RWPE1 (cell line): ENCODE results near the gene C2CD4C.

Source experiments
- CTCF ChIA-PET: fragments of 350-600 bp; sonication (Branson Sonifier 250); formaldehyde crosslinking; extraction: SDS; loops from one replicate; lab custom pipeline; 2021; lab: Yijun Ruan, JAX
- POLR2A ChIA-PET: fragments of 400-600 bp; formaldehyde crosslinking; extraction: SDS; loops from one replicate; lab custom pipeline; 2020; ENCODE audit warnings: antibody characterized with exemption; ENCODE audit not compliant: low non-redundant PET; lab: Yijun Ruan, JAX
- DNase-seq: peaks from one replicate; pipeline ENCODE4 v3.0.0; 2012; ENCODE audit warnings: low spot score
- H3K27ac ChIP-seq: fragments of 450-650 bp; 2 replicates; pipeline ENCODE4 v1.5.1; 2017
- TF ChIP-seq, protein P1 (sequence below): fragments of 450-650 bp; conservative IDR thresholded peaks from 2 replicates; pipeline ENCODE4 v1.5.1; 2017; ENCODE audit warnings: low read depth, mild to moderate bottlenecking

The C2CD4C gene

DNA sequence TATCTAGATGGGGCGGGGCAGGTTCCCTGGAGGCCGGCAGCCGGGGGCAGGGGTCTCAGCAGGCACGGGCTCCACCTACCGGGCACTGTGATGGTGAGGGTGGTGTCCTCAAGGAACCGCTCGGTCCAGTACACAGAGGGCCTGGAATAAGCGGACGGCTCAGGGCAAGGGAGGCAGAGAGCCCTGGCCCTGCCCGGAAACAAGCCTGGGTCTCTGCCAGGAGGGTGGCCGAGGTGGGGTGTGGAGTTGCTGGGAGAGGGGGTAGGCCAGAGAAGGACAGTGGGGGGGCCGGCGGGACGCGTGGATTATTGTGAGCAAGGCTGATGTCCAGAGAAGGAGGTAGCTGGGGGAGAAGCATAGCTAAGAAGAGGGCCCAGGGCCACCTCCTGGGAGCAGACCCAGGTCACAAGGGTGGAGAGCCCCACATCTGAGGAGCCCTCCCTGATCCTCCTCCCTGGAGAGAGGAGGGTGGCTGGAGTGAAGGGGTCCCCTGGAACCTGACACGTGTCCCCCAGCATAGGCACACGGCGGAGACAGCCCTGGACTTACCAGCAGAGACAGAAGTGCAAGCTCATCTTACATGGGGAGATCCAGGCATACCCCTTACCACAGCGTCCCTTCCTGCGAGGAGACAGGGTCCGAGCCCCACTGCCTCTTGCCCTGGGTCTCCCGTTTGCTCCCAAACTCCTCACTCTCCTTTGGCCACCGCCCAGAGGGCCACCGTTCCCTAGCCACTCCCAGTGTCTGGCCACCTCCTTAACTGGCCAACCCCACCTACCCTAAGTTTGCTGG, 35.4 kb downstream of the C2CD4C start:
- H3K27ac ChIP-seq: peak overlapping the region; percentile 17; the same call in 1 of the 2 replicates
- ChIA-PET POLR2A (interaction anchor here (1.0 kb wide), 1 partner anchor 29 kb away, joined by 4 read pairs; the partner anchor contains the start of gene MIER2), CTCF (no interaction called here)
- DNase-seq: no peak
- TF ChIP-seq, protein P1, sequence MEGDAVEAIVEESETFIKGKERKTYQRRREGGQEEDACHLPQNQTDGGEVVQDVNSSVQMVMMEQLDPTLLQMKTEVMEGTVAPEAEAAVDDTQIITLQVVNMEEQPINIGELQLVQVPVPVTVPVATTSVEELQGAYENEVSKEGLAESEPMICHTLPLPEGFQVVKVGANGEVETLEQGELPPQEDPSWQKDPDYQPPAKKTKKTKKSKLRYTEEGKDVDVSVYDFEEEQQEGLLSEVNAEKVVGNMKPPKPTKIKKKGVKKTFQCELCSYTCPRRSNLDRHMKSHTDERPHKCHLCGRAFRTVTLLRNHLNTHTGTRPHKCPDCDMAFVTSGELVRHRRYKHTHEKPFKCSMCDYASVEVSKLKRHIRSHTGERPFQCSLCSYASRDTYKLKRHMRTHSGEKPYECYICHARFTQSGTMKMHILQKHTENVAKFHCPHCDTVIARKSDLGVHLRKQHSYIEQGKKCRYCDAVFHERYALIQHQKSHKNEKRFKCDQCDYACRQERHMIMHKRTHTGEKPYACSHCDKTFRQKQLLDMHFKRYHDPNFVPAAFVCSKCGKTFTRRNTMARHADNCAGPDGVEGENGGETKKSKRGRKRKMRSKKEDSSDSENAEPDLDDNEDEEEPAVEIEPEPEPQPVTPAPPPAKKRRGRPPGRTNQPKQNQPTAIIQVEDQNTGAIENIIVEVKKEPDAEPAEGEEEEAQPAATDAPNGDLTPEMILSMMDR: no peak

DNA sequence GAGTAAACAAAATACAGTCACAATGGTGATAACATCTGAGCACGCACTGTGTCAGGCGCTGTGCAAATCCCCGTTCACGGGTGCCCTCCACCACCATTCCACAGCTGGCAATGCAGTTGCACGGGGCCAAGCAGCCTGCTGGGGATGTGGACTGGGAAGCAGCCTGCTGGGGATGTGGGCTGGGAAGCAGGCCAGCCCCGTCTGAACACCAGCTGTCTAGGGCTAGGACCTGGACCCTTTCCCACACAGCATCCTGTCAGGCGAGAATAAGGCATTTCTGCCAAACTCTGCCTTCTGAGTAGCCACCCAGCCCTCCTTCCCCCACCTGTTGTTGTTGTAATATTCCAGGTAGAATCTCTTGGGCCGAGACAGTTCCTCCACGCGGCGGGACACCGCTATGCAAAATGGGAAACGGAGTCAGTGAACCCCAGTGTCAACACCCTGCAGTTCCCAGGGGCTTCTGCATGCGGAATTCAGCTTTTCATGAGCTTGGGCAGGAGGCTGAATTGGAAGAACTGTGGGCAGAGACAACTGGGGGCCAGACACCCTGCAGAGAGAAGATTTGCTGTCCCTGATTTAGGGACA, 36.5 kb downstream of the C2CD4C start:
- POLR2A ChIA-PET: no interaction called here
- TF ChIP-seq, protein P1: no peak
- no peak for DNase-seq

GRCh38 chr19:371501-372168, 37.3 kb downstream of the C2CD4C start:
- ChIA-PET POLR2A (no interaction called here), CTCF (no interaction called here)
- H3K27ac ChIP-seq: no peak overlapping the region
- TF ChIP-seq, protein P1: no peak
- DNase-seq: no peak

More for the DNA sequence above, 36.5 kb downstream of the C2CD4C start:
- peak overlapping the region; percentile 27; the same call in 1 of the 2 replicates for H3K27ac ChIP-seq
- CTCF ChIA-PET: no interaction called here

DNA sequence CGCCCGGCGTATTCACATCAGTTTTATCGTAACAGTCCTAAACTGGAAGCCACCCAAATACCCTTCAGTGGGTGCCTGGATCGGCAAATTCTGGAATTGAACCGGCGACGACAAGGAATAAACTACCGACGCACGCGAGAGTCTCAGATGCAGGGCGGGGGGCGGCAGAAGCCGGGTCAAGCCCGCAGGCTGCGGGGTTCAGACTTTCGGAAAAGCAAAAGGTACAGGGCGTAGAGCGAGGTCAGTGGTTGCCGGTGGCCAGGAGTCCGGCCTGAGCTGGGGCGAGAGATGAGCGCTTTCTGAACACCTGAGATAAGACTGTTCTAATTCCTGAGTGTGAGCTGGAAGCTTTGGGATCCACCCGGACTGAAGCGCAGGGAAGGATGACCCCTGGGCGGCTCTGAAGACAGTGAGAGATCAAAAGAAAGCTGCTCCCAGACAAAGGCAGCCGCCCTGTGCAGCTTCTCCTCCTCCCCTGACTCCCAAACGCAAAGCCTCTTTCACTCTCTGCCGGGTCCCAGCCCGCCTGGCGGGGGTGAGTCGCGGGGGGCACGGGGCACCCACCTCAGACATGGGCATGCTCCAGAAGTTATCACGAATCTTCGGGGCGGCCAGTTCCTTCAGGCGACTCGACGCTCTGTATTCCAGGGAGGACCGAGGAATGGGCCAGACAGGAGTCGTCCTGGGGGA, 38.2 kb downstream of the C2CD4C start:
- TF ChIP-seq, protein P1: no peak
- CTCF ChIA-PET: no interaction called here
- no peak overlapping the region for H3K27ac ChIP-seq
- POLR2A ChIA-PET: interaction anchor here (0.5 kb wide), 1 partner anchor 413 kb away, joined by 4 read pairs; no protein-coding TSS in a partner anchor
- no peak for DNase-seq

- no peak overlapping the region for H3K27ac ChIP-seq
- ChIA-PET POLR2A (no interaction called here), CTCF (no interaction called here)
- no peak for DNase-seq
- TF ChIP-seq, protein P1: no peak
Measured at GRCh38 chr19:369876-370275, 39.1 kb downstream of the C2CD4C start.

DNA sequence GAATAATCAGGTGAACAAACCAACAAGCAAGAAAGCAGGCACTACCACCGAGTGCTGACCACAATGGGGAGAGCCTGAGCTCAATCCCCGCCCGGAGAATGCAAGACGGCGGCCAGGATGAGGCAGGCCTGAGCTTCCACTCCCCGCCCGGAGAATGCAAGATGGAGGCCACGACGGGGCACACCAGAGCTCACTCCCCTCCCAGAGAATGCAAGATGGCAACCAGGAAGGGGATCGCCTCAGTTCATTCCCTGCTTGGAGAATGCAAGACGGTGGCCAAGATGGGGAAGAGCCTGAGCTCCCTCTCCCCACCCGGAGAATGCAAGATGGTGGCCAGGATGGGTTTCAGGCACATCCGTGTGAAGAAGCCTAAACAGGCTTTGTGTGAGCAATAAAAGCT, 39.7 kb downstream of the C2CD4C start:
- ChIA-PET CTCF (interaction anchor here (0.5 kb wide), 1 partner anchor 75 kb away, joined by 4 read pairs; no protein-coding TSS in a partner anchor), POLR2A (no interaction called here)
- no peak overlapping the region for H3K27ac ChIP-seq
- TF ChIP-seq, protein P1: no peak
- DNase-seq: no peak
